Stimulated activated CD8-positive, alpha-beta memory T cell treated with anti-CD3 and anti-CD28 coated beads, Interleukin-2, amount 100 ng/mL, for 1 hour (primary cell): ENCODE results near the gene RHPN2.
A peak's percentile ranks its signal among the peaks of the same experiment; 100 is the strongest.

Source experiments
- DNase-seq, 2 donors: peaks; one replicate each; pipeline ENCODE4 v3.0.0-alpha.2; 2020; ENCODE audit warnings: low read depth in 2 of 2

Gene RHPN2

GRCh38 chr19:33064792-33065550, at the start of gene RHPN2:
TSS of gene RHPN2 (minus strand) at chr19:33064888. CDS start at chr19:33064852, 36 bp downstream.
- DNase-seq = peak in 1 of 2 donors; percentile 20

DNA sequence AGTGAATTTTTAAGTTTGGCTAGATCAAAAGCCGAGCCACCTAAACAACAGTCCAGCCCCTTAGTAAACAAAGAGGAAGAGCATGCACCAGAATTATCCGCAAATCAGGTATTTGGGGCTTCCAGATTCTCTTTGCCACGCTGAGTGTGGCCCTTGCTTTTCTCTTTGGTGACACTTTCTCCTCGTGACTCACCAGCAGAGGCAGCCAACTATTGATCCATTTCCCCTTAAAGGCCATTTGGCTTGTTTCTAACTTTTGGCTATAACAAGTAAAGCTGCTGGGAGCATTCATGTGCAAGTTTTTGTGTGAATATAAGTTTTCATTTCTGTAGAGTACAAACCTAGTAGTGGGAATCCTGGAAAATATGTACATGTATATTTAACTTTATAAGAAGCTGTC, 49.6 kb upstream of the RHPN2 start:
- DNase-seq = no peak

GRCh38 chr19:33111587-33111986, 46.9 kb upstream of the RHPN2 start:
- no peak for DNase-seq

- DNase-seq = no peak
These were observed 45.6 kb upstream of the RHPN2 start for GRCh38 chr19:33110137-33110910.

DNA sequence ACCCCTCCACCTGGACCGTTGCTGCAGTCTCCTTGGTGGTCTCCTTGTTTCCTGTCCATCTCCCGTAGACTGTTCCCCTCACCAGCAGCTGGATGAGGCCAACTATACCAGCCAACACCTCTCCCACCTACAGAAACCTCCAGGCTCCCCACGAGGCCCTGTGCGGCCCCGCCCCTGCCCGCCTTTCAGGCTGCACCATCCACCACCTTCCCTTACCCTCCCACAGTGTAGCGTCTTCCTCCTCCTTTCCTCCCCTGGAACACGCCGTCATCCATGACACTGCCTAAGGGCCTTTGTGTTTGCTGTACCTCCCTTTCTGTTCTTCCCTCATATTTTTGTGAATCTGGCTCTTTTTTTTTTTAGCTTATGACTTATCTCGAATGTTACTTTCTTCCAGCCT, 43.5 kb upstream of the RHPN2 start:
- DNase-seq = no peak

- no peak for DNase-seq
These were observed 38.2 kb upstream of the RHPN2 start for GRCh38 chr19:33102893-33103292.

GRCh38 chr19:33100894-33101644, 36.4 kb upstream of the RHPN2 start:
- no peak for DNase-seq

DNA sequence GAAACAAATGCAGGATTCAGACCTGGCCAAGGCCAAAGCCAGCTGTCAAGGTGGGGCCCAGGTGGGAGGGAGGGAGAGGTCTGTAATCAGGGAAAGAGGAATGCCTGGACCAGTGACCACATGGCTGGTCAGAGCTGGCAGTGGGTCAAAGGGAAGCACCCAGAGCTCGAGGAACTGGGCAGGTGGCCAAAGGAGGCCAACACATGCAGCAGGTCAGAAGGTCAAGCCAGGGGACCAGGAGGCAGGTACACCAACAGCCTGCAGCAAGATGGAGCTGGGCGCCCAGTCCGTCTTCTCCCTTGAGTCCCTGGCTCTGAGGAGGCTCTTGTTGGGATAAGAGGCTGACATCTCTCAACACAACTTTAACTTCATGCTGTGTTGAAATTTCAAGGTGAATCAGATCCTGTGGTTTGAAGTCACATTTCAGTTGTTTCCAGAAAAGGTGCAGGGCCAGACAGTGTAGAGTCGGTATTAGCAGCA, 33.4 kb upstream of the RHPN2 start:
- DNase-seq = no peak

GRCh38 chr19:33096005-33096404, 31.3 kb upstream of the RHPN2 start:
- no peak for DNase-seq

- no peak for DNase-seq
These were observed 29.9 kb upstream of the RHPN2 start for GRCh38 chr19:33094436-33095067.

- DNase-seq = no peak
These were observed 28.9 kb upstream of the RHPN2 start for GRCh38 chr19:33093420-33094210.

GRCh38 chr19:33090179-33090578, 25.5 kb upstream of the RHPN2 start:
- no peak for DNase-seq

DNA sequence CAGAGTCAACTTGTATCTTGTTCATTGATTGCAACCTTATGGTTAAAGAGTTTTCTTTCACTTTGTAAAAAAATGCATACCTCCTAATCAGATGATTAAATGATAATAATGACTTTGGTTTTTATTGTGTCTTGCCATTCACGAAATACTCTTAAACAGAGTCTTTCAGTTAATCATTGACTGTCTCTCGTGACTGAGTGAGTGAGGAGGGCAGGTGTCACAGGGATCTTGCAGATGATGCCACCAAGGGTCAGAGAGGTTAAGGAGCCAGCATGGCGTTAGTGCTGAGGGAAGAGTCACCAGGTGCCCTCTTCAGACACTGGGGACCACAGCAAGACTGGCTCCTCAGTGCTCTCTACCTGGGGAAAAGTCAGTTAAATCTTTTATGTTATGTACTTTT, 24.3 kb upstream of the RHPN2 start:
- DNase-seq = no peak

DNA sequence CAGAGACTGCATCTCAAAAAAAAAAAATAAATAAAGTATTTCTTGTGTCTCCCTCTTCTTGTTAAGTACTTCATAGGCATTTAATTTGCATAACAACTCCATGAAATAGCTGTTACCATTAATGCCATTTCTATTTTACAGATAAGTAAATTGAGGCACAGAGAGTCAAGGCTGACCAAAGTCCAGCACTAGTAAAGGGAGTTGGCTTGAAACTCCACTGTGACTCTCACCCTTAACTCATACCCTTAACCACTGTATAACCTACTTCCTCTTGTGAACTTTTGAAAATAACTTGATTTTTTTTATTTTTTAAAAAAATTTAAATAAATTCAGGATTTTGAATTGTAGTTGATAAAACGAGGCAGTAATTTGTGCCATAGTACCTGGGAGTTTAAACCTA, 22.3 kb upstream of the RHPN2 start:
- no peak for DNase-seq

GRCh38 chr19:33085570-33086128, 21.0 kb upstream of the RHPN2 start:
- no peak for DNase-seq

DNA sequence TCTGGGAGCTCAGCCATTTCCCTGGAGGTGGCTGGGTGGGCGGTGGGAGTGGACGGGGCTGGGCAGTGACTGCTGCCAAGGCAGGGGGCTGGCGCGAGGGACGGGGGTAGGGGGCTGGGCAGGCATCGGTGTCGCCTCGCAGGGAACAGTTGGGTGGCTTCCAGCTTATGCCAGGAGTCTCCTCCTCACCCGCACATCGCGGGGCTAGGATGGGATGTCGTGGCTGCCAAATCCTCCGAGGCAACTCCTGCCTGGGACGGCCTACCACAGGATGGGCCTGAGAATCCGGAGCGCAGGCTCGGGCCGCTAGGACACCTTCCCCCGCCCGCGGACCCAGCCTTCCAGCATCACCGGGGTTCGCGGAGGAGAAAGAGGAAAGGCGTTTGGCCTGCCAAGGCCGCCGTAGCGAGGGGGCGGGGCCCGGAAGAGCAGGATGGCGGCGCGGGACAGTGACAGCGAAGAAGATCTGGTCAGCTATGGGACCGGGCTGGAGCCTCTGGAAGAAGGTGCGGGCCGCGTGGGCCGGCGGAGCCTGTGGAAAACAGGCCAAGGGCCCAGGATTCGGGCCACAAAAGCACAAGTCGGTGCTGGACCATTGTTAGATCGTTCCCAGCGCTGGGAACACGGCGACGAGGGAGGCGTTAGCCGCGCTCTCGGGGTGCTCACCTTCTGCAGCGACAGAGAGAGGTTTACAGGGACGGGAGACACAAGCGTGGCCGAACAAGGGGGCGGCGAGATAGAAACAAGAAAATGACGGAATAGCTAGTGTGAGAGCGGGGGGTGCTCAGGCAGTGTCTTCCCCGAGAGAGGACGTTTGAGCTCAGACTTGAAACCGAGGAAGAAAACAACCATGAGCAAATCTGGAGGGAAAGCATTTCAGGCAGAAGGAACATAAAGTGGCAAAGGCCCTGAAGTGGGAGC, 16.3 kb upstream of the RHPN2 start, which contains the start of gene GPATCH1:
Gene GPATCH1 (plus strand): TSS at position 421 of the 921 bp plus-strand sequence. CDS start 13 bp downstream, at position 434.
- peak; percentile 66 to 72 for DNase-seq

- no peak for DNase-seq
These were observed 10.8 kb upstream of the RHPN2 start for GRCh38 chr19:33075519-33075918.

DNA sequence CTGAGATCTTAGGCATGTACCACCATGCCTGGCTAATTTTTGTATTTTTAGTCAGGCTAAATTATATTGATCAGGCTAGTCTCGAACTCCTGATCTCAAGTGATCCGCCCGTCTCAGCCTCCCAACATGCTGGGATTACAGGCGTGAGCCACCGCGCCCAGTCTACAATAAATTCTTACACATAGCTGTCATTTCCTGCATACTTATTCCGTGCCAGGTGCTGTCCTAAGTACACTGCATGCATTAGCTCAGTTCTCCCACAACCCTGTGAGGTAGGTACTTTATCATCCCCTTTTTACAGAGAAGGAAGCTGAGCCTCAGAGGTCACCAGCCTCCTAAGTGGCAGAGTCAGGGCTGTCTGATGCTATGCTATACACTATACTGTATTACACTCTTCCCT, 7.2 kb upstream of the RHPN2 start:
- DNase-seq = no peak

GRCh38 chr19:33067121-33067520, 2.4 kb upstream of the RHPN2 start:
- DNase-seq = no peak
